Fibroblast of lung (primary cell): ENCODE results near the gene TSPAN11.

Experiments
- EZH2 ChIP-seq: IDR thresholded peaks from 2 replicates; pipeline ENCODE4 v1.5.1; 2012; ENCODE audit warnings: low read length, control low read depth, mild to moderate bottlenecking; ENCODE audit errors: missing control alignments
- TF ChIP-seq, protein P1 (sequence below), 2 donors: IDR thresholded peaks in 1 of 2; conservative IDR thresholded peaks in 1 of 2; 1 replicate in 1 of 2; 2 replicates in 1 of 2; pipeline ENCODE4 v1.5.1; 2011 to 2012; ENCODE audit warnings: low read length in 2 of 2, control low read depth in 1 of 2, inconsistent platforms in 1 of 2, low read depth in 1 of 2, mild to moderate bottlenecking in 1 of 2

DNA sequence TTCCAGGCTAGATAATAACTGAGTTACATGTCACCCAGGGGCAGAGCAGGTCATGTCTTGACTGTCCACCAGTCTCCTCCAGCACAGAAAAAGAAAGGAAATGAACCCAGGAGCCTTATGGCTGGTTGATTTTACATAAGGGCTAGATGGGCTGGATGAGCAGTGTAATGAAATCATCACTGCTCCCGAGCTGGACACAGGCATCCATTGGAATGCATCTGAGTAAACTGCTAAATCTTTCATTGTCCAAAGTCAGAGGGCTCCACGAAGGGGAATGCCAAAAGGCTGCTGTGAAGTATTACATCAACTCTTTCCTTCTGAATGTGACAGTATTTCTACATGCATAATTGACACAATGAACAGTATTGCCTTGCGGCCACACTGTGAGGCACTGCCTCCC lies 30.1 kb upstream of the TSPAN11 start:
- TF ChIP-seq EZH2: no peak
- TF ChIP-seq, protein P1, sequence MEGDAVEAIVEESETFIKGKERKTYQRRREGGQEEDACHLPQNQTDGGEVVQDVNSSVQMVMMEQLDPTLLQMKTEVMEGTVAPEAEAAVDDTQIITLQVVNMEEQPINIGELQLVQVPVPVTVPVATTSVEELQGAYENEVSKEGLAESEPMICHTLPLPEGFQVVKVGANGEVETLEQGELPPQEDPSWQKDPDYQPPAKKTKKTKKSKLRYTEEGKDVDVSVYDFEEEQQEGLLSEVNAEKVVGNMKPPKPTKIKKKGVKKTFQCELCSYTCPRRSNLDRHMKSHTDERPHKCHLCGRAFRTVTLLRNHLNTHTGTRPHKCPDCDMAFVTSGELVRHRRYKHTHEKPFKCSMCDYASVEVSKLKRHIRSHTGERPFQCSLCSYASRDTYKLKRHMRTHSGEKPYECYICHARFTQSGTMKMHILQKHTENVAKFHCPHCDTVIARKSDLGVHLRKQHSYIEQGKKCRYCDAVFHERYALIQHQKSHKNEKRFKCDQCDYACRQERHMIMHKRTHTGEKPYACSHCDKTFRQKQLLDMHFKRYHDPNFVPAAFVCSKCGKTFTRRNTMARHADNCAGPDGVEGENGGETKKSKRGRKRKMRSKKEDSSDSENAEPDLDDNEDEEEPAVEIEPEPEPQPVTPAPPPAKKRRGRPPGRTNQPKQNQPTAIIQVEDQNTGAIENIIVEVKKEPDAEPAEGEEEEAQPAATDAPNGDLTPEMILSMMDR (conservative IDR thresholded peaks at IDR 0.05 in 1 of 2, IDR thresholded peaks at IDR 0.05 in 1 of 2; ENCODE audit: low read depth in 1 of 2, low read length in 2 of 2): no peak
